ENCODE data around the gene CACNB4. TPM values are rescaled to one million over a fixed set of nuclear protein-coding genes. Genes with fewer than 3 reads are reported as not detected.

CACNB4 gene
- total RNA-seq, 4 donors from 2014 or later = 3.5 to 4.8 (median 4.3) TPM

DNA sequence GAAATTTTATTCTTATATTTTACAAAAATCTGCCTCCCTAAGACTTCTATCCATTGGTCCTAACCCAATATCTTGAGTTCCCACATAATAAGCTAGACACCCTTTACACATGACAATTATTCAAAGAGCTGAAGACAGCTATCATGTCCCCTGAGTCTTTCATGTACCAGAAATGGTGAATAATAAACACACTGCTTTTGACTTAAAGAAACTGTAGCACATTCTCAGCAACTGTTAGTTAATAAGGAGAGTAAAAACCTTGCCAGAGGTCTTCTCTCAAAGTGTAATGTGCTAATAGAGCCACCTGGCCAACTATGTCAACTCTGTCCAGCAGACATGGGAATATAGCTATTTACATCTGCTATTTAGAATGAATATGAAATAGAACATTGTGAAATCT lies 160.9 kb downstream of the CACNB4 start:
- peaks cover 0 to 7% (median 2%) of the 10 kb centered on the region in 4 donors for H3K9me3 ChIP-seq
- TF ChIP-seq EP300 (IDR thresholded peaks at IDR 0.05) = no peak
- no peak for TF ChIP-seq POLR2A (IDR thresholded peaks at IDR 0.05)
- TF ChIP-seq, protein P1, sequence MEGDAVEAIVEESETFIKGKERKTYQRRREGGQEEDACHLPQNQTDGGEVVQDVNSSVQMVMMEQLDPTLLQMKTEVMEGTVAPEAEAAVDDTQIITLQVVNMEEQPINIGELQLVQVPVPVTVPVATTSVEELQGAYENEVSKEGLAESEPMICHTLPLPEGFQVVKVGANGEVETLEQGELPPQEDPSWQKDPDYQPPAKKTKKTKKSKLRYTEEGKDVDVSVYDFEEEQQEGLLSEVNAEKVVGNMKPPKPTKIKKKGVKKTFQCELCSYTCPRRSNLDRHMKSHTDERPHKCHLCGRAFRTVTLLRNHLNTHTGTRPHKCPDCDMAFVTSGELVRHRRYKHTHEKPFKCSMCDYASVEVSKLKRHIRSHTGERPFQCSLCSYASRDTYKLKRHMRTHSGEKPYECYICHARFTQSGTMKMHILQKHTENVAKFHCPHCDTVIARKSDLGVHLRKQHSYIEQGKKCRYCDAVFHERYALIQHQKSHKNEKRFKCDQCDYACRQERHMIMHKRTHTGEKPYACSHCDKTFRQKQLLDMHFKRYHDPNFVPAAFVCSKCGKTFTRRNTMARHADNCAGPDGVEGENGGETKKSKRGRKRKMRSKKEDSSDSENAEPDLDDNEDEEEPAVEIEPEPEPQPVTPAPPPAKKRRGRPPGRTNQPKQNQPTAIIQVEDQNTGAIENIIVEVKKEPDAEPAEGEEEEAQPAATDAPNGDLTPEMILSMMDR (IDR thresholded peaks at IDR 0.05) = no peak

DNA sequence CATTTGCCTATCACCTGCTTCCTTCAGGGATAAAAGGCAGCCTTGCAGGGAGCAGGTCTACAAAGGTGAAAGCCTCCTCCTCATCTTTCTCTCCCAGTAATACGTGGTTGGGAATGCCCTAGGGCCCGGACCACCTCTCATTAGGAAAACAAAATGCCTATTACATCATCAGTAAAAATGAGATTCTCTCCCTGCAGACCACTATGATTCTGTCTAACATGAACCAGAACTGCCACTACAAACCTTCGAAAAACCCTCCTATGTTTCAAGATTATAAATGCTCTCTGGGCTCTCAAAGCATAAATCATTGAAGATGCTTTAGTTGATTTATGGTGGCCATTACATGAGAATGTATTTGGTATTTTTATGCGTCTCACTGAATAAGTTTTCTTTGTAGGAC lies 162.2 kb downstream of the CACNB4 start:
- Histone ChIP-seq H3K27me3 (no peaks in the 10 kb centered on the region), H3K4me3 (no peak overlapping the region), H3K27ac (no peak overlapping the region), H3K36me3 (no peaks in the 10 kb centered on the region), H3K4me1 (peaks cover 0 to 10% (median 0%) of the 10 kb centered on the region in 4 donors), H3K9me3 (no peaks in the 10 kb centered on the region)
- no peak for DNase-seq (ENCODE audit: low spot score in 2 of 2)
- TF ChIP-seq, protein P1 (IDR thresholded peaks at IDR 0.05) = no peak
- TF ChIP-seq EP300 (IDR thresholded peaks at IDR 0.05) (no peak), POLR2A (IDR thresholded peaks at IDR 0.05) (no peak)
- 52 to 64% methylated on average over 4 of the region's 4 CpGs for WGBS, 2 donors

More for the DNA sequence above, 160.9 kb downstream of the CACNB4 start:
- no peaks in the 10 kb centered on the region for H3K27me3 ChIP-seq
- H3K4me3 ChIP-seq = no peak overlapping the region
- peaks cover 0 to 10% (median 0%) of the 10 kb centered on the region in 4 donors for H3K4me1 ChIP-seq
- no peak overlapping the region for H3K27ac ChIP-seq
- no peaks in the 10 kb centered on the region for H3K36me3 ChIP-seq
- DNase-seq (ENCODE audit: low spot score in 2 of 2) = no peak

DNA sequence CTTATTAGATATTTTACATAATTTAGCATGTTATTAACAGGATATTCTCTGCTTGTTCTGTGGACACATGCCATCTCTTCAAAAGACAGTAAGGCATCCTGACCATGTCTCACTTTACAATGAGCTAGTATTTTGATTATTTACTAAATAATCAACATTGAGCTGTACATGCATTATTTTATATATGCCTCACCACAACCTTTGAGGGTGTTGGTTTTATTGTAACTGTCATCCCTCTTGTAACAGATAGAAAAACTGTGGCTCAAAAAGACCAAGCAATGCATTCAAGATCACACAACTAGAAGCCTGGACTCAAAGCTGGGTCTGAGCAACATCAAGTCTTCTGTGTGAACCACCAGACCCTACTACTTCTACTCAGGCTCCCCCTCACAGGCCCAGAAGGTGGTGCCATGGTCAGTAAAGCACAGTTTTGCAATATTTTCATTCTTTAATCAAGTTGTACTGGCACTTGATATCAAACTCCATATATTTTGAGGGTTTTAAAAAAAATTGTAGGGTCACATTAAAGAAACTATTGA lies 165.5 kb downstream of the CACNB4 start:
- no peak overlapping the region for H3K4me3 ChIP-seq
- H3K9me3 ChIP-seq = no peaks in the 10 kb centered on the region
- H3K27me3 ChIP-seq = no peaks in the 10 kb centered on the region
- no peak for DNase-seq (ENCODE audit: low spot score in 2 of 2)
- peaks cover 0 to 10% (median 0%) of the 10 kb centered on the region in 4 donors for H3K4me1 ChIP-seq
- no peak overlapping the region for H3K27ac ChIP-seq
- TF ChIP-seq, protein P1 (IDR thresholded peaks at IDR 0.05) = no peak
- TF ChIP-seq POLR2A (IDR thresholded peaks at IDR 0.05) = no peak
- H3K36me3 ChIP-seq = no peaks in the 10 kb centered on the region

DNA sequence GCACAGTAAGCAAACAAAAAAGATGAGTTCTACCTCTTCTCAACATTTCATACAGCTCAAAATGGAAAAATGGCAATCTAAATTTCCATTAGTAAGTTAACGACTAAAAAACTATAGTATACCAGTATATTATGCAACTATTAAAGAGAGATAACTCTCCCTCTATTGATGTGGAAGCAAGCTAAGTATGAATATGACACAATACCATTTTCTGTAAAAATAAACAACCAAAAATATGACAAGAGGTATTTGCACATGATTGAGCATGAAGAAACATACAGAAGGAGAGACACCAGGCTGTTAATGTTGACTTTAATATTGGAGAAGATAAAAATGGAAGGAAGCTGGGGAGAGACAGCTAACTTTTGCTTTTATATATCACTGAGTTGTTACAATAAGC lies 167.1 kb downstream of the CACNB4 start:
- Histone ChIP-seq H3K27ac (no peak overlapping the region), H3K36me3 (no peaks in the 10 kb centered on the region), H3K9me3 (no peaks in the 10 kb centered on the region), H3K4me1 (peaks cover 0 to 8% (median 0%) of the 10 kb centered on the region in 4 donors), H3K27me3 (no peaks in the 10 kb centered on the region), H3K4me3 (no peak overlapping the region)
- 96 to 99% methylated on average over 1 of the region's 1 CpG for WGBS, 2 donors
- no peak for DNase-seq (ENCODE audit: low spot score in 2 of 2)
- TF ChIP-seq, protein P1 (IDR thresholded peaks at IDR 0.05) = no peak
- TF ChIP-seq EP300 (IDR thresholded peaks at IDR 0.05) (no peak), POLR2A (IDR thresholded peaks at IDR 0.05) (no peak)

DNA sequence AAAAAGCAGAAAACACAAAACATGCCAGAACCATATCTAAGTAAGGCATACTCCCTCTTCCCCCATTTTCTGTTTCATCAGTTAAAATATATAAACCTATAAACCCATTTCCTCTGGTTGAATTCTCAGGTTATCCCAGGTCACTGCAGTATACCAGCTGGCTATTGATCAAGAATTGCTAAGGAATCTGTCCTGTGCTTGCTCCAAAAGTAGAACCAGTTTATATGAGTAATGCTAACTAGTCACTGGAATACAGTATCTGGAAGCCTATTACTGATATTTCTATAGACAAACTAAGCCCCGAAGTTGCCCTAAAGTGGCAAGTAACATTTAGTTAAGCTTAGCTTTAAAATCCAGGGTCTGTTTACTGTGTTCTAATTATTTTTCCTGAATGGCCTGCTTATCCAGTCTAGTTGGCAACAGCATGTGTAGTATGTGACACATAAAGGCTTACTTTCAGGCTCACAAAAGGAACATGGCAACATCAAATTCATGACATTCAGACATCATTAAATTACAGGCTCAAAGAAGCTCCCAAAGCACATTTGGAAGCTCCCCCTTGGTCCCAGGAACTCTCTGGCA lies 167.7 kb downstream of the CACNB4 start:
- Histone ChIP-seq H3K36me3 (no peaks in the 10 kb centered on the region), H3K27ac (no peak overlapping the region), H3K27me3 (no peaks in the 10 kb centered on the region), H3K4me1 (peaks cover 0 to 2% (median 0%) of the 10 kb centered on the region in 4 donors), H3K9me3 (no peaks in the 10 kb centered on the region), H3K4me3 (no peak overlapping the region)
- 70 to 75% methylated on average over 1 of the region's 1 CpG for WGBS, 2 donors
- DNase-seq (ENCODE audit: low spot score in 2 of 2) = no peak
- TF ChIP-seq EP300 (IDR thresholded peaks at IDR 0.05) (no peak), POLR2A (IDR thresholded peaks at IDR 0.05) (no peak)
- TF ChIP-seq, protein P1 (IDR thresholded peaks at IDR 0.05) = no peak

Data from tibial nerve (tissue), 4 donors.